K562 (cell line): ENCODE data around the gene CYB5R4. TPM values are rescaled to one million over a fixed set of nuclear protein-coding genes. Genes with fewer than 3 reads are reported as not detected.

Source experiments
- BRD4 ChIP-seq: fragments of 200-600 bp; sonication (generic); IDR thresholded peaks from 2 replicates; pipeline ENCODE4 v1.6.1; 2017; ENCODE audit warnings: inconsistent platforms
- CBFA2T3 ChIP-seq: fragments of 450-650 bp; IDR thresholded peaks from 2 replicates; pipeline ENCODE4 v1.6.1; 2017
- HDAC1 ChIP-seq, 2 experiments: fragments of 450-650 bp; IDR thresholded peaks; 2 replicates each; pipeline ENCODE4 v1.6.1; 2016 to 2017; ENCODE audit warnings: inconsistent platforms in 1 of 2, mild to moderate bottlenecking in 1 of 2, moderate library complexity in 1 of 2
- HDAC2 ChIP-seq: fragments of 450-650 bp; IDR thresholded peaks from 2 replicates; pipeline ENCODE4 v1.6.1; 2016; ENCODE audit warnings: mild to moderate bottlenecking
- JUN ChIP-seq, 2 experiments: sonication (generic) in 1 of 2; formaldehyde crosslinking in 1 of 2; IDR thresholded peaks; 2 replicates each; pipeline versions ENCODE4 v1.6.1 to v1.8.0; 2012 to 2022; ENCODE audit warnings: borderline replicate concordance in 2 of 2, mild to moderate bottlenecking in 2 of 2, improper control_type of control experiment in 1 of 2, low read depth in 1 of 2, low read length in 1 of 2, missing genetic modification reagents in 1 of 2
- MAX ChIP-seq: sonication (generic); formaldehyde crosslinking; IDR thresholded peaks from 2 replicates; pipeline ENCODE4 v1.9.0; 2022; ENCODE audit warnings: mild to moderate bottlenecking, missing genetic modification reagents
- PHB ChIP-seq: fragments of 250-450 bp; sonication (Bioruptor Pico); IDR thresholded peaks from 2 replicates; pipeline ENCODE4 v1.5.0; 2021
- RERE ChIP-seq: sonication (generic); formaldehyde crosslinking; IDR thresholded peaks from 2 replicates; pipeline ENCODE4 v1.8.0; 2023; ENCODE audit warnings: missing genetic modification reagents, mild to moderate bottlenecking, borderline replicate concordance
- SMARCA4 ChIP-seq: fragments of 450-650 bp; IDR thresholded peaks from 2 replicates; pipeline ENCODE4 v1.6.1; 2016
- SRSF3 ChIP-seq: fragments of 200-400 bp; formaldehyde crosslinking; IDR thresholded peaks from 2 replicates; pipeline ENCODE4 v1.6.1; 2016; ENCODE audit warnings: mild to moderate bottlenecking, low read length, moderate library complexity; ENCODE audit not compliant: insufficient read depth
- USF1 ChIP-seq: sonication (generic); formaldehyde crosslinking; IDR thresholded peaks from 2 replicates; pipeline ENCODE4 v1.9.0; 2022; ENCODE audit warnings: mild to moderate bottlenecking, missing genetic modification reagents
- ZBTB40 ChIP-seq, 2 experiments: fragments of 450-650 bp in 1 of 2; sonication (generic) in 1 of 2; formaldehyde crosslinking in 1 of 2; IDR thresholded peaks; 2 replicates each; pipeline versions ENCODE4 v1.7.1 to v1.9.0; 2016 to 2022; ENCODE audit warnings: inconsistent platforms in 1 of 2, mild to moderate bottlenecking in 1 of 2, missing genetic modification reagents in 1 of 2
- polyA plus RNA-seq, 8 experiments: library from polyadenylated mRNA; depleted of rRNA in 4 of 8; stranded (reverse) in 5 of 8; unstranded in 3 of 8; fragments of >200 nt; fragmentation: Nextera tagmentation in 2 of 8; fragmentation: Illumina TruSeq in 1 of 8; extraction: Ambion mirVana in 2 of 8; extraction: Trizol in 1 of 8; gene quantifications; 2 replicates each; pipeline versions ENCODE4 v1.2.1 to v1.2.3, GENCODE V29; 2011 to 2014; ENCODE audit warnings: inconsistent platforms in 1 of 8, missing spikeins in 1 of 8
- total RNA-seq, 7 experiments: library from RNA; depleted of rRNA in 6 of 7; stranded (reverse); fragments of >200 nt in 6 of 7; fragmentation: Illumina TruSeq in 2 of 7; extraction: Trizol in 2 of 7; gene quantifications; 2 replicates each; pipeline versions ENCODE4 v1.2.1 to v1.2.3, GENCODE V29; 2011 to 2021; ENCODE audit warnings: low replicate concordance in 1 of 7

The CYB5R4 gene
- total and polyA plus RNA-seq, 9 of the 15 experiments (the other 6 are each of a cell fraction or from before 2014, with no cell fraction given), result 5.9 to 23.1 (median 19.0) TPM

GRCh38 chr6:83976871-83977270, 117.4 kb downstream of the CYB5R4 start (continued):
- TF ChIP-seq USF1 (peak; percentile 10; the same call in 1 of the 2 replicates), RERE (no peak), CBFA2T3 (peak; percentile 57), SMARCA4 (peak; percentile 68), SRSF3 (no peak), BRD4 (no peak), JUN (IDR thresholded peaks at IDR 0.05; ENCODE audit: borderline replicate concordance, low read depth, low read length) (peak; percentile 34; the same call in 1 of the 2 replicates), JUN (CRISPR knock-in tag; IDR thresholded peaks at IDR 0.05; ENCODE audit: borderline replicate concordance) (no peak), PHB (CRISPR knock-in tag) (no peak), MAX (CRISPR knock-in tag) (peak; percentile 59), HDAC1 (IDR thresholded peaks at IDR 0.05) (0 out of 4 replicates have a peak, but pooled peaks of 1 of the 2 experiments have one; percentile 27), ZBTB40 (IDR thresholded peaks at IDR 0.05) (0 out of 2 replicates have a peak, but pooled peaks have one; percentile 30), ZBTB40 (CRISPR knock-in tag; IDR thresholded peaks at IDR 0.05) (no peak), HDAC2 (peak; percentile 68)
